Brain microvascular endothelial cell (primary cell): ENCODE measurements around the gene KREMEN2.
"Not testable (repeated sequence)": the region's sequence is repeated elsewhere in the genome, so short reads cannot be mapped to it uniquely, and the experiment has no call there.

Experiments
- DNase-seq: peaks from one replicate; pipeline ENCODE4 v3.0.0-alpha.2; 2020
- H3K27ac ChIP-seq: fragments of 250-450 bp; sonication (Bioruptor Pico); 2 replicates; pipeline ENCODE4 v1.5.1; 2020; ENCODE audit warnings: mild to moderate bottlenecking, moderate library complexity
- H3K27me3 ChIP-seq: fragments of 250-450 bp; sonication (Bioruptor Pico); replicated peaks from 2 replicates; pipeline ENCODE4 v1.5.1; 2020; ENCODE audit warnings: mild to moderate bottlenecking
- H3K36me3 ChIP-seq: fragments of 250-450 bp; sonication (Bioruptor Pico); replicated peaks from 2 replicates; pipeline ENCODE4 v1.5.1; 2020; ENCODE audit warnings: mild to moderate bottlenecking
- H3K4me3 ChIP-seq: 2 replicates; pipeline ENCODE4 v1.5.1; 2011; ENCODE audit warnings: low read depth, mild to moderate bottlenecking, control low read depth, low read length, moderate library complexity
- CTCF ChIP-seq: IDR thresholded peaks from 2 replicates; pipeline ENCODE4 v1.5.1; 2011; ENCODE audit warnings: low read depth, mild to moderate bottlenecking, moderate library complexity, low read length, control low read depth, inconsistent platforms; ENCODE audit errors: missing control alignments
- in situ Hi-C: cut with HindIII; loops from 2 replicates; pipeline ENCODE4 v1.10.0; 2017; ENCODE audit warnings: low sequenced_read_pairs, low pct_ligation_motif_present

KREMEN2 gene

GRCh38 chr16:2936436-2937011, 27.6 kb upstream of the KREMEN2 start:
- Histone ChIP-seq H3K27ac (no peak overlapping the region), H3K4me3 (no peak overlapping the region), H3K36me3 (peaks cover 67% of the 10 kb centered on the region), H3K27me3 (no peaks in the 10 kb centered on the region)
- no peak for TF ChIP-seq CTCF
- DNase-seq, result no peak
- in situ Hi-C loops, result no loop called here

- no peak for DNase-seq
- Histone ChIP-seq H3K36me3 (peaks cover 70% of the 10 kb centered on the region), H3K4me3 (no peak overlapping the region), H3K27me3 (no peaks in the 10 kb centered on the region), H3K27ac (no peak overlapping the region)
- no peak for TF ChIP-seq CTCF
- in situ Hi-C loops, result no loop called here
Measured at GRCh38 chr16:2937170-2937569, 26.9 kb upstream of the KREMEN2 start.

- no peak for DNase-seq
- no peak for TF ChIP-seq CTCF
- no peak overlapping the region for H3K4me3 ChIP-seq
- H3K27ac ChIP-seq, result no peak overlapping the region
- peaks cover 78% of the 10 kb centered on the region for H3K36me3 ChIP-seq
- in situ Hi-C loops, result no loop called here
- no peaks in the 10 kb centered on the region for H3K27me3 ChIP-seq
Measured at GRCh38 chr16:2938206-2938605, 25.9 kb upstream of the KREMEN2 start.

- Histone ChIP-seq H3K36me3 (peaks cover 73% of the 10 kb centered on the region), H3K4me3 (no peak overlapping the region), H3K27ac (no peak overlapping the region), H3K27me3 (no peaks in the 10 kb centered on the region)
- no peak for TF ChIP-seq CTCF
- in situ Hi-C loops, result no loop called here
- no peak for DNase-seq
Measured at GRCh38 chr16:2939968-2940367, 24.1 kb upstream of the KREMEN2 start.

- H3K36me3 ChIP-seq, result peaks cover 66% of the 10 kb centered on the region
- no peak for TF ChIP-seq CTCF
- in situ Hi-C loops, result no loop called here
Measured at GRCh38 chr16:2942045-2942444, 22.0 kb upstream of the KREMEN2 start.

GRCh38 chr16:2943716-2944115, 20.4 kb upstream of the KREMEN2 start:
- H3K27me3 ChIP-seq, H3K27ac ChIP-seq, DNase-seq, in situ Hi-C loops, H3K4me3 ChIP-seq: not testable (repeated sequence)
- peaks cover 56% of the 10 kb centered on the region for H3K36me3 ChIP-seq

More at GRCh38 chr16:2942045-2942444, 22.0 kb upstream of the KREMEN2 start:
- DNase-seq, result no peak
- no peak overlapping the region for H3K27ac ChIP-seq
- H3K27me3 ChIP-seq, result no peaks in the 10 kb centered on the region
- H3K4me3 ChIP-seq, result no peak overlapping the region
